GM21515 (cell line): ENCODE data around the gene SART3.
"Not testable (repeated sequence)": the region's sequence is repeated elsewhere in the genome, so short reads cannot be mapped to it uniquely, and the experiment has no call there.

Experiments used
- ATAC-seq: cut with Tn5 transposase; IDR thresholded peaks from one replicate; pipeline ENCODE4 v1.9.1; 2021; ENCODE audit not compliant: unreplicated experiment

The SART3 gene

GRCh38 chr12:108565976-108566375, 5.0 kb upstream of the SART3 start:
- no peak for ATAC-seq

- no peak for ATAC-seq
These were observed 4.2 kb upstream of the SART3 start for GRCh38 chr12:108565146-108565545.

GRCh38 chr12:108564724-108565123, 3.8 kb upstream of the SART3 start:
- no peak for ATAC-seq

- no peak for ATAC-seq
These were observed 2.8 kb upstream of the SART3 start for GRCh38 chr12:108563804-108564151.

- peak; percentile 31 for ATAC-seq
These were observed 2.3 kb upstream of the SART3 start for GRCh38 chr12:108563136-108563803.

GRCh38 chr12:108562348-108563135, 1.6 kb upstream of the SART3 start, which contains the start of gene ISCU:
ISCU (plus strand) TSS chr12:108562596; CDS start chr12:108562623, 27 bp downstream.
- peak; percentile 50 for ATAC-seq

- no peak for ATAC-seq
These were observed 927 bp upstream of the SART3 start for GRCh38 chr12:108561852-108562347.

GRCh38 chr12:108560321-108560721, 652 bp downstream of the SART3 start:
- ATAC-seq: no peak

- ATAC-seq: no peak
These were observed 1.2 kb downstream of the SART3 start for GRCh38 chr12:108559748-108560147.

GRCh38 chr12:108559007-108559655, 1.8 kb downstream of the SART3 start:
- no peak for ATAC-seq

GRCh38 chr12:108555383-108555782, 5.6 kb downstream of the SART3 start:
- not testable (repeated sequence) for ATAC-seq

- no peak for ATAC-seq
These were observed 7.2 kb downstream of the SART3 start for GRCh38 chr12:108553799-108554198.

- no peak for ATAC-seq
These were observed 9.4 kb downstream of the SART3 start for GRCh38 chr12:108551535-108551934.

- ATAC-seq: peak; percentile 55
These were observed 11.9 kb downstream of the SART3 start for GRCh38 chr12:108548954-108549521.

GRCh38 chr12:108547686-108548085, 13.3 kb downstream of the SART3 start:
- ATAC-seq: no peak

- ATAC-seq: no peak
These were observed 17.3 kb downstream of the SART3 start for GRCh38 chr12:108543652-108544051.

GRCh38 chr12:108542320-108542719, 18.7 kb downstream of the SART3 start:
- no peak for ATAC-seq

GRCh38 chr12:108538616-108539195, 22.3 kb downstream of the SART3 start:
- no peak for ATAC-seq

- ATAC-seq: no peak
These were observed 22.8 kb downstream of the SART3 start for GRCh38 chr12:108538146-108538545.

GRCh38 chr12:108531929-108532848, 28.8 kb downstream of the SART3 start:
- ATAC-seq: no peak
